ENCODE measurements around the gene PPEF2.

GRCh38 chr4:75924309-75924827 is 22.1 kb upstream of the PPEF2 start:
- no peak for TF ChIP-seq EZH2 (IDR thresholded peaks at IDR 0.05; ENCODE audit: borderline replicate concordance, low read depth, low read length, poor library complexity, severe bottlenecking)
- TF ChIP-seq CTCF (conservative IDR thresholded peaks at IDR 0.05; ENCODE audit: low read depth, low read length) = no peak
